Gastrocnemius medialis (tissue), 4 donors: ENCODE data around the gene PIK3C2G. TPM values are rescaled to one million over a fixed set of nuclear protein-coding genes. Genes with fewer than 3 reads are reported as not detected.
A peak's percentile ranks its signal among the peaks of the same experiment; 100 is the strongest.

Experiments used
- ATAC-seq, 2 donors: fragments of 150-250 bp; one replicate each; pipeline ENCODE4 v1.9.1; 2016
- DNase-seq, 2 donors: peaks; one replicate each; pipeline ENCODE4 v3.0.0-alpha.2; 2019
- H3K27ac ChIP-seq, 4 donors: fragments of 200-600 bp; sonication (generic); 1 replicate in 1 of 4; 2 replicates in 3 of 4; pipeline ENCODE4 v1.5.1; 2016 to 2018; ENCODE audit warnings: mild to moderate bottlenecking in 2 of 4, moderate library complexity in 1 of 4
- H3K27me3 ChIP-seq, 3 donors: fragments of 200-600 bp; sonication (generic) in 2 of 3; 1 replicate in 1 of 3; 2 replicates in 2 of 3; pipeline versions ENCODE4 v1.5.1 to v1.6.0; 2016 to 2019; ENCODE audit warnings: mild to moderate bottlenecking in 1 of 3, moderate library complexity in 1 of 3
- H3K36me3 ChIP-seq, 2 donors: fragments of 200-600 bp; sonication (generic) in 1 of 2; one replicate each; pipeline ENCODE4 v1.5.1; 2017 to 2018
- H3K4me1 ChIP-seq, 2 donors: fragments of 200-600 bp; sonication (generic) in 1 of 2; one replicate each; pipeline ENCODE4 v1.5.1; 2016 to 2017; ENCODE audit warnings: mild to moderate bottlenecking in 2 of 2
- H3K4me3 ChIP-seq, 4 donors: fragments of 200-600 bp; sonication (generic) in 3 of 4; 1 replicate in 1 of 4; 2 replicates in 3 of 4; pipeline ENCODE4 v1.5.1; 2016 to 2019; ENCODE audit warnings: mild to moderate bottlenecking in 2 of 4
- H3K9me3 ChIP-seq, 3 donors: fragments of 200-600 bp; sonication (generic) in 2 of 3; 1 replicate in 1 of 3; 2 replicates in 2 of 3; pipeline ENCODE4 v1.5.1; 2016 to 2019
- CTCF ChIP-seq, 5 experiments: fragments of 450-650 bp in 3 of 5; fragments of 200-600 bp in 2 of 5; sonication (generic) in 2 of 5; IDR thresholded peaks in 4 of 5; conservative IDR thresholded peaks in 1 of 5; 1 replicate in 4 of 5; 2 replicates in 1 of 5; pipeline ENCODE4 v1.5.1; 2016 to 2019; ENCODE audit warnings: antibody characterized with exemption in 5 of 5, mild to moderate bottlenecking in 3 of 5, moderate library complexity in 3 of 5
- POLR2A ChIP-seq, 2 donors: fragments of 450-650 bp; IDR thresholded peaks; one replicate each; pipeline ENCODE4 v1.6.1; 2017; ENCODE audit warnings: antibody characterized with exemption in 2 of 2, mild to moderate bottlenecking in 2 of 2, moderate library complexity in 2 of 2
- in situ Hi-C, 4 donors: fragments of 200-750 bp; cut with MboI; loops; one replicate each; pipeline versions ENCODE4 v1.15.0 to v1.8.0; 2017; ENCODE audit warnings: low sequenced_read_pairs in 4 of 4
- intact Hi-C: fragments of 100-400 bp; cut with DNase I; formaldehyde crosslinking; loops from one replicate; pipeline ENCODE4 v1.15.1; 2023; ENCODE audit warnings: low total_unique reads
- total RNA-seq, 4 donors: library from RNA; depleted of rRNA; stranded (reverse); fragments of >200 nt; gene quantifications; one replicate each; pipeline versions ENCODE4 v1.1.0 to v1.2.3, GENCODE V29; 2016

PIK3C2G gene
- total RNA-seq, 4 donors from 2014 or later: 0.40 TPM; not detected in 3

GRCh38 chr12:18430425-18431048, 169.2 kb downstream of the PIK3C2G start:
- no peaks in the 10 kb centered on the region for H3K9me3 ChIP-seq
- H3K4me3 ChIP-seq: no peak overlapping the region
- no peak overlapping the region for H3K27ac ChIP-seq
- intact Hi-C loops: loop anchor here (5.0 kb wide), 1 partner anchor 757 kb away; no protein-coding TSS in a partner anchor
- no peaks in the 10 kb centered on the region for H3K36me3 ChIP-seq
- no peaks in the 10 kb centered on the region for H3K27me3 ChIP-seq
- ATAC-seq: no peak
- TF ChIP-seq CTCF (IDR thresholded peaks at IDR 0.05 in 4 of 5, conservative IDR thresholded peaks at IDR 0.05 in 1 of 5) (peak in 1 of 5 experiments; percentile 41), POLR2A (IDR thresholded peaks at IDR 0.05) (no peak)
- in situ Hi-C loops: loop anchor here in 2 of 4 donors (25.0 kb wide), 1 partner anchor 757 kb away; no protein-coding TSS in a partner anchor
- H3K4me1 ChIP-seq: no peaks in the 10 kb centered on the region
- DNase-seq: no peak

- no peak overlapping the region for H3K4me3 ChIP-seq
- no peaks in the 10 kb centered on the region for H3K9me3 ChIP-seq
- intact Hi-C loops: loop anchor here (5.0 kb wide), 1 partner anchor 756 kb away; no protein-coding TSS in a partner anchor
- no peaks in the 10 kb centered on the region for H3K4me1 ChIP-seq
- no peak overlapping the region for H3K27ac ChIP-seq
- ATAC-seq (no peak), DNase-seq (no peak)
- H3K36me3 ChIP-seq: no peaks in the 10 kb centered on the region
- in situ Hi-C loops: loop anchor here in 2 of 4 donors (25.0 kb wide), 1 partner anchor 756 kb away; no protein-coding TSS in a partner anchor
- TF ChIP-seq POLR2A (IDR thresholded peaks at IDR 0.05) (no peak), CTCF (IDR thresholded peaks at IDR 0.05 in 4 of 5, conservative IDR thresholded peaks at IDR 0.05 in 1 of 5) (no peak)
- no peaks in the 10 kb centered on the region for H3K27me3 ChIP-seq
Measured at GRCh38 chr12:18431771-18432170, 170.5 kb downstream of the PIK3C2G start.

- no peak overlapping the region for H3K4me3 ChIP-seq
- H3K27me3 ChIP-seq: no peaks in the 10 kb centered on the region
- H3K36me3 ChIP-seq: no peaks in the 10 kb centered on the region
- no peak overlapping the region for H3K27ac ChIP-seq
- intact Hi-C loops: loop anchor here (5.0 kb wide), 1 partner anchor 755 kb away; no protein-coding TSS in a partner anchor
- no peak for ATAC-seq
- in situ Hi-C loops: loop anchor here in 2 of 4 donors (25.0 kb wide), 1 partner anchor 755 kb away; no protein-coding TSS in a partner anchor
- TF ChIP-seq CTCF (IDR thresholded peaks at IDR 0.05 in 4 of 5, conservative IDR thresholded peaks at IDR 0.05 in 1 of 5) (no peak), POLR2A (IDR thresholded peaks at IDR 0.05) (no peak)
- H3K9me3 ChIP-seq: no peaks in the 10 kb centered on the region
- no peaks in the 10 kb centered on the region for H3K4me1 ChIP-seq
- no peak for DNase-seq
Measured at GRCh38 chr12:18432206-18432605, 170.9 kb downstream of the PIK3C2G start.

GRCh38 chr12:18436170-18436569, 174.9 kb downstream of the PIK3C2G start:
- ATAC-seq (no peak), DNase-seq (no peak)
- no peak overlapping the region for H3K4me3 ChIP-seq
- intact Hi-C loops (no loop called here), in situ Hi-C loops (loop anchor here in 2 of 4 donors (25.0 kb wide), 1 partner anchor 751 kb away; no protein-coding TSS in a partner anchor)
- H3K4me1 ChIP-seq: no peaks in the 10 kb centered on the region
- H3K9me3 ChIP-seq: no peaks in the 10 kb centered on the region
- H3K27ac ChIP-seq: no peak overlapping the region
- H3K27me3 ChIP-seq: no peaks in the 10 kb centered on the region
- no peaks in the 10 kb centered on the region for H3K36me3 ChIP-seq
- TF ChIP-seq POLR2A (IDR thresholded peaks at IDR 0.05) (no peak), CTCF (IDR thresholded peaks at IDR 0.05 in 4 of 5, conservative IDR thresholded peaks at IDR 0.05 in 1 of 5) (no peak)
